Tibial artery (tissue), 4 donors: ENCODE data around the gene SLC35B2.

Source experiments
- DNase-seq, 2 donors: peaks; one replicate each; pipeline ENCODE4 v3.0.0-alpha.2; 2019
- H3K27ac ChIP-seq, 2 donors: fragments of 200-600 bp; sonication (generic) in 1 of 2; 1 replicate in 1 of 2; 2 replicates in 1 of 2; pipeline ENCODE4 v1.5.1; 2018 to 2019; ENCODE audit warnings: mild to moderate bottlenecking in 1 of 2
- H3K27me3 ChIP-seq, 2 donors: fragments of 200-600 bp; sonication (generic) in 1 of 2; one replicate each; pipeline versions ENCODE4 v1.5.1 to v1.6.0; 2016 to 2019
- H3K36me3 ChIP-seq, 3 donors: fragments of 200-600 bp; sonication (generic) in 2 of 3; one replicate each; pipeline ENCODE4 v1.5.1; 2016 to 2019; ENCODE audit warnings: mild to moderate bottlenecking in 2 of 3
- H3K4me1 ChIP-seq, 4 donors: fragments of 200-600 bp; sonication (generic) in 2 of 4; 1 replicate in 3 of 4; 2 replicates in 1 of 4; pipeline ENCODE4 v1.5.1; 2016 to 2019
- H3K4me3 ChIP-seq, 2 donors: fragments of 200-600 bp; sonication (generic) in 1 of 2; 1 replicate in 1 of 2; 2 replicates in 1 of 2; pipeline ENCODE4 v1.5.1; 2018 to 2019; ENCODE audit warnings: mild to moderate bottlenecking in 2 of 2
- H3K9me3 ChIP-seq, 3 donors: fragments of 200-600 bp; sonication (generic) in 1 of 3; one replicate each; pipeline ENCODE4 v1.5.1; 2016 to 2019
- CTCF ChIP-seq, 2 experiments: fragments of 200-600 bp in 1 of 2; fragments of 450-650 bp in 1 of 2; IDR thresholded peaks; one replicate each; pipeline ENCODE4 v1.5.1; 2017 to 2019; ENCODE audit warnings: antibody characterized with exemption in 2 of 2, mild to moderate bottlenecking in 1 of 2, moderate library complexity in 1 of 2
- intact Hi-C: fragments of 100-400 bp; cut with DNase I; formaldehyde crosslinking; loops from one replicate; pipeline ENCODE4 v1.15.0; 2023; ENCODE audit warnings: low total_unique reads

The SLC35B2 gene

DNA sequence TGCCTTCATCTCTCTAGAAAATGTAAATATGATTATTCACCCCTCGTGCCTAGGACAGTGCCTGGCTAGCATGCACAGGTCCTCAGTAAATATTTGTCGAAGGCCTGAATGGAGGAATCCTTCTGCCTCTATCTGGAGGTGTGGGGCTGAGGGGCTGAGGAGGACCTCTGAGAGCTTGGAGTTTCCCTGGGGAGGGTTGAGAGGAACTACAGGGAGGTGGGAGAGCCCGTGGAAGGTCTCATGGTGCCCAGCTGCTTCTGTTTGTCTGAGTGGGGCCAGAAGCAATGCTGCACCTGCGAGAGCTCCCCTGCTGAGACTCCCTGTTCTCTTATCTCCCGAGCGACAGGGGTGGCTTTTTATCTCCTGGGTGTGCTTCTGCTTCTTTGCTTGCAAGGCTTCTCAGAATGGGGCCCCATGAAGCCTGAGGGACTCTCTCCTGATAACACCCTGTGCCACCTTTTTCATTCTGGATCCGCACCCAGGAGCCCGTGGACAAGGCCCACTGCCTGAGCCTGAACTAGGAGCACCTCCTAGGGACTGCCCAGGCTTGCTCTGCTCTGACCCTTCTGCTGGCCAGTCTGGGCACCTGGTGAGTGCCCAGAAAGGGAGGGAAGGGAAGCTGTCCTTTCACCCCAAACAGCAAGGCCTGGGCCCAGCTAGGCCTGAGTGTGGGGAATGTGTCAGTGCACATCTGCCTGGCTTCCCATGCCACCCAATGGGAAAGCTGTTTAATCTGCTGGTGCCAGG is 31.6 kb downstream of the SLC35B2 start:
- Histone ChIP-seq H3K4me3 (peak overlapping the region in 1 of 2 donors; percentile 19), H3K36me3 (peaks cover 15 to 19% (median 19%) of the 10 kb centered on the region in 3 donors), H3K27me3 (no peaks in the 10 kb centered on the region), H3K4me1 (peaks cover 0 to 95% (median 69%) of the 10 kb centered on the region in 4 donors), H3K27ac (peak overlapping the region; percentile 97 to 99), H3K9me3 (no peaks in the 10 kb centered on the region)
- DNase-seq = no peak
- intact Hi-C loops = no loop called here
- no peak for TF ChIP-seq CTCF (IDR thresholded peaks at IDR 0.05)

- H3K27ac ChIP-seq = peak overlapping the region; percentile 97 to 99
- H3K4me3 ChIP-seq = peak overlapping the region in 1 of 2 donors; percentile 63
These were observed 32.4 kb downstream of the SLC35B2 start for GRCh38 chr6:44224965-44225305.

GRCh38 chr6:44224029-44224964 is 33.0 kb downstream of the SLC35B2 start:
- H3K27me3 ChIP-seq = no peaks in the 10 kb centered on the region
- H3K4me3 ChIP-seq = peak overlapping the region; percentile 62 to 63
- peaks cover 0 to 93% (median 74%) of the 10 kb centered on the region in 4 donors for H3K4me1 ChIP-seq
- TF ChIP-seq CTCF (IDR thresholded peaks at IDR 0.05) = no peak
- H3K27ac ChIP-seq = peak overlapping the region; percentile 97 to 99
- peaks cover under 1 to 5% (median 4%) of the 10 kb centered on the region in 3 donors for H3K36me3 ChIP-seq
- DNase-seq = no peak
- H3K9me3 ChIP-seq = no peaks in the 10 kb centered on the region
- intact Hi-C loops = no loop called here

More at GRCh38 chr6:44224965-44225305, 32.4 kb downstream of the SLC35B2 start:
- H3K27me3 ChIP-seq = no peaks in the 10 kb centered on the region
- DNase-seq = no peak
- intact Hi-C loops = no loop called here
- H3K9me3 ChIP-seq = no peaks in the 10 kb centered on the region
- H3K4me1 ChIP-seq = peaks cover 0 to 94% (median 73%) of the 10 kb centered on the region in 4 donors
- TF ChIP-seq CTCF (IDR thresholded peaks at IDR 0.05) = no peak
- peaks cover 7 to 11% (median 11%) of the 10 kb centered on the region in 3 donors for H3K36me3 ChIP-seq

DNA sequence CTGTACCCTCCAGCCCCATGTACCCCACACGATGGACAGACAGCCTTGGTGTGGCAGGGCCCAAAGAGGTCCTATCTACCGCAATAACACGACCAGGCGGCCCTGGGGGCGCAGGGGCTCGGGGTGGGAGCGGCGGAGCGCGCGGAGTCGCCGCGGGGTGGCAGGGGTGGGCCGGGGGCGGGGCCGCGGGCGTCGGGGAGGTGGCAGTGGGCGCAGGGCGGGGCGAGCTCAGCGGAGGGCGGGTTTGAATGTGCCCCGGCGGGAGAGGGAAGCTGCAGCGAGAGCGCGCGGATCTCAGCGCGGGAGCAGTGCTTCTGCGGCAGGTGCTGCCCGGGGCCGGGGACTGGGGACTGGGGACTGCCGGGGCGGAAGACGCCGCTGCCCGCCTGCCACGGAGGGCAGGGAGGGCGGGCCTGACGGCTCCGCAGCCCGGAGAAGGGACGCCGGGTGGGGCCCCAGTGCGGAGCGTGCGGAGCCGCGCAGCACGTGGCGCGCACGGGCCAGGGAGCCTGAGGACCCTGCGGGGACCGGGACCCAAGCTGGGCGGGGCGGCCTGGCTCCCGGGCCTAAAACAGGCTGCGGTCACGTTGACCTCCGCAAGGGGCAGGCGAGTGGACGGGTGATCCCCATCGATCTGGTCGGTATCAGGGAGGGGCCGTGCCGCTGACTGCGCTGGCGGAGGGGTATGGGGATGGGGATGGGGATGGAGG is 33.9 kb downstream of the SLC35B2 start, which contains the start of gene SLC29A1:
TSS of gene SLC29A1 (plus strand) at position 277 of the 710 bp plus-strand sequence. CDS start 3,719 bp downstream, outside the sequence.
- DNase-seq = peak; percentile 85 to 93

More for the DNA sequence above, 33.9 kb downstream of the SLC35B2 start, which contains the start of gene SLC29A1:
- H3K4me3 ChIP-seq = peak within 1 kb of the TSS; percentile 62 to 63
- H3K27me3 ChIP-seq = no peaks in the 10 kb centered on the region
- no peaks in the 10 kb centered on the region for H3K9me3 ChIP-seq
- no peak for TF ChIP-seq CTCF (IDR thresholded peaks at IDR 0.05)
- H3K27ac ChIP-seq = peak within 1 kb of the TSS; percentile 97 to 99
- H3K36me3 ChIP-seq = no peaks in the 10 kb centered on the region
- H3K4me1 ChIP-seq = peaks cover 0 to 92% (median 77%) of the 10 kb centered on the region in 4 donors
- intact Hi-C loops = no loop called here
